Choroid plexus epithelial cell (primary cell): ENCODE results near the gene SPSB2.
"Not testable (repeated sequence)": the region's sequence is repeated elsewhere in the genome, so short reads cannot be mapped to it uniquely, and the experiment has no call there.

Experiments
- DNase-seq: peaks from one replicate; pipeline ENCODE4 v3.0.0-alpha.2; 2010; ENCODE audit warnings: low read depth
- H3K4me3 ChIP-seq: 2 replicates; pipeline ENCODE4 v1.5.1; 2011; ENCODE audit warnings: low read depth, mild to moderate bottlenecking, control low read depth, low read length, moderate library complexity
- TF ChIP-seq, protein P1 (sequence below): conservative IDR thresholded peaks from 2 replicates; pipeline ENCODE4 v1.5.1; 2011; ENCODE audit warnings: low read depth, mild to moderate bottlenecking, control low read depth, inconsistent platforms, low read length, moderate library complexity

Gene SPSB2

DNA sequence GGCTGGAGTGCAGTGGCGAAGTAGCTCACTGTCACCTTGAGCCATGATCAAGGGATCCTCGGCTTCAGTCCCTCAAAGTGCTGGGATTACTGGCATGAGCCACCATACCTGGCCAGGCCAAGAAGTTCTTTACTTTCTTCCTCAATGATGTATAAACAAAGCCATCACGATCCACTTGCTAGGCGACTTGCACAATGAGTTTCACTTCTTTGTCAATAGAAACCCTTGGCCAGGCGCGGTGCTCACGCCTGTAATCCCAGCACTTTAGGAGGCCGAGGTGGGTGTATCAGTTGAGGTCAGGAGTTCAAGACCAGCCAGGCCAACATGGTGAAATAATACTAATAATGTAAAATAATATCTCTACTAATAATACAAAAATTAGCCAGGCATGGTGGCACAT lies 14.4 kb upstream of the SPSB2 start:
- TF ChIP-seq, protein P1, sequence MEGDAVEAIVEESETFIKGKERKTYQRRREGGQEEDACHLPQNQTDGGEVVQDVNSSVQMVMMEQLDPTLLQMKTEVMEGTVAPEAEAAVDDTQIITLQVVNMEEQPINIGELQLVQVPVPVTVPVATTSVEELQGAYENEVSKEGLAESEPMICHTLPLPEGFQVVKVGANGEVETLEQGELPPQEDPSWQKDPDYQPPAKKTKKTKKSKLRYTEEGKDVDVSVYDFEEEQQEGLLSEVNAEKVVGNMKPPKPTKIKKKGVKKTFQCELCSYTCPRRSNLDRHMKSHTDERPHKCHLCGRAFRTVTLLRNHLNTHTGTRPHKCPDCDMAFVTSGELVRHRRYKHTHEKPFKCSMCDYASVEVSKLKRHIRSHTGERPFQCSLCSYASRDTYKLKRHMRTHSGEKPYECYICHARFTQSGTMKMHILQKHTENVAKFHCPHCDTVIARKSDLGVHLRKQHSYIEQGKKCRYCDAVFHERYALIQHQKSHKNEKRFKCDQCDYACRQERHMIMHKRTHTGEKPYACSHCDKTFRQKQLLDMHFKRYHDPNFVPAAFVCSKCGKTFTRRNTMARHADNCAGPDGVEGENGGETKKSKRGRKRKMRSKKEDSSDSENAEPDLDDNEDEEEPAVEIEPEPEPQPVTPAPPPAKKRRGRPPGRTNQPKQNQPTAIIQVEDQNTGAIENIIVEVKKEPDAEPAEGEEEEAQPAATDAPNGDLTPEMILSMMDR, result no peak
- H3K4me3 ChIP-seq, result no peak overlapping the region
- DNase-seq, result no peak

DNA sequence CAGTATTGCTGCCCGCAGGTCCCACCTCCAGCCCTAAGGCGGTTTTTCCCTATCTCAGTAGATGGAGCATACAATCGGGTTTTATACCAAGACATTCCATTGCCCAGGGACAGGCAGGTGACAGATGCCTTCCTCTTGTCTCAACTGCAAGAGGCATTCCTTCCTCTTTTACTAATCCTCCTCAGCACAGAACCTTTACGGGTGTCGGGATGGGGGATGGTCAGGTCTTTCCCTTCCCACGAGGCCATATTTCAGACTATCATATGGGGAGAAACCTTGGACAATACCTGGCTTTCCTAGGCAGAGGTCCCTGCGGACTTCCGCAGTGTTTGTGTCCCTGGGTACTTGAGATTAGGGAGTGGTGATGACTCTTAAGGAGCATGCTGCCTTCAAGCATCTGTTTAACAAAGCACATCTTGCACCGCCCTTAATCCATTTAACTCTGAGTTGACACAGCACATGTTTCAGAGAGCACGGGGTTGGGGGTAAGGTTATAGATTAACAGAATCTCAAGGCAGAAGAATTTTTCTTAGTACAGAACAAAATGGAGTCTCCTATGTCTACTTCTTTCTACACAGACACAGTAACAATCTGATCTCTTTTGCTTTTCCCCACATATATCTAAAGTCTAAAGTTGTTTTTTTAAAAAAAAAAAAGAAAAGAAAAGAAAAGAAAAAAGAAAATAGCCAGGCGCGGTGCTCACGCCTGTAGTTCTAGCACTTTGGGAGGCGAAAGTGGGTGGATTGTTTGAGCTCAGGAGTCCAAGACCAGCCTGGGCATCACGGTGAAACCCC lies 13.3 kb upstream of the SPSB2 start:
- DNase-seq, H3K4me3 ChIP-seq: not testable (repeated sequence)

DNA sequence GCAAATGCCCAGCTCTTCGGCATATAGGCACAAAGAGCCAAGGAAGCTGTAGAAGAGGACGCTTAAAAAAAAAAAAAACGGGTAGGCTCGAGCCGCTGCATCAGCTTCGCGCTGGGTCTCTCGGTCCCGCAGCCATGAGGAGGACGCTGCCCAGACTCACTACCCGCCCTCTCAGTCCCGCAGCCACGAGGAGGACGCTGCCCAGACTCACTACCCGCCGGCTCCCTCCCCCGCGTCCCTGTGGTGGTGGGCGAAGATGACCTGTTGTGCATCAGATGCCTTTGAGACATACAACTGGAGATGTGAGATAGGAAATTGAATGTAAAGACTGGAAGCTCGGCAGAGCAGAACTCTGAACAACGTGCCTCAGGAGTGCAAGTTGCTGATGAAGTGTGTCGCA lies 11.4 kb upstream of the SPSB2 start:
- no peak overlapping the region for H3K4me3 ChIP-seq
- TF ChIP-seq, protein P1, result no peak
- no peak for DNase-seq

DNA sequence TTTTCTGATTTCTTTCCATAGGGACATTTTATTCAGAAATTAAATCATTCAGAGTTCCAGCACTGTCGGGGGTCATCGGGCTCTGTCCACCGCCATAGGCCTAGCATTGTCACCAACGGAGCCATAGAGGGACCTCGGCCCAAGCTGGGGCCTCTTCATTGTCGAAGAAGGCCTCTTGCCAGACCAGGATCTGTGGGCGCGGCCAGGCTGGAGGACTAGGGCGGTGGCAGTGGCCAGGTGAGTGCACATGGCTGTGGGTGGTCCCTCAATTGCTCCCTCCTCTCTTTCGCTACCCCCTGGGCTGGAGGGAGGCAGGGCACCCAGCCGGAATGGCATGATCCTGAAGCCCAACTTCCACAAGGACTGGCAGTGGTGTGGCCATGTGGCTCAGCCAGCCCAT lies 10.6 kb upstream of the SPSB2 start:
- no peak for DNase-seq
- no peak overlapping the region for H3K4me3 ChIP-seq
- TF ChIP-seq, protein P1, result no peak

DNA sequence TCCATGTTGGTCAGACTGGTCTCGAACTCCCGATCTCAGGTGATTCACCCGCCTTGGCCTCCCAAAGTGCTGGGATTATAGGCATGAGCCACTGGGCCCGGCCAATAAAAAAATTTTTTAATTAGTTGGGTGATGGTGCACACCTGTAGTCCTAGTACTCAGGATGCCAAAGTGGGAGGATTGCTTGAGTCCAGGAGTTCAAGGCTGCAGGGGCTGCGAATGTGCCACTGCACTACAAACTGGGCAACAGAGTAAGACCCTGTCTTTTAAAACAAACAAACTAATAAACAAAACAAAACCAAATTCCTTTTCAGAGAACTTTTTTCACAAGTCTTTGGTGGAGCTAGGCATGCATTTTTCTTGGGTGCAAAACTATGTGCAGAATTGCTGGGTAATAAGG lies 10.1 kb upstream of the SPSB2 start:
- H3K4me3 ChIP-seq, result no peak overlapping the region

DNA sequence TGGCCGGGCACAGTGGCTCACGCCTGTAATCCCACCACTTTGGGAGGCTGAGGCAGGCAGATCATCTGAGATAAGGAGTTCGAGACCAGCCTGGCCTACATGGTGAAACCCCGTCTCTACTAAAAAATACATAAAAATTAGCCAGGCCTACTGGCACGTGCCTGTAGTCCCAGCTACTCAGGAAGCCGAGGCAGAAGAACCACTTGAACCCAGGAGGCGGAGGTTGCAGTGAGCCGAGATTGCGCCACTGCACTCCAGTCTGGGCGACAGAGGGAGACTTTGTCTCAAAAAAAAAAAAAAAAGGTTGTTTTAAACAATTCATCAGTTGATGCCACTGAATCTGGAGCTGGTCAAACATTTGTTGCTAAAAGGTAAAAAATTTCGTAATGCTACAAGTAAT lies 6.7 kb upstream of the SPSB2 start:
- H3K4me3 ChIP-seq, DNase-seq: not testable (repeated sequence)

More for the DNA sequence above, 10.1 kb upstream of the SPSB2 start:
- no peak for DNase-seq
- TF ChIP-seq, protein P1, result no peak

DNA sequence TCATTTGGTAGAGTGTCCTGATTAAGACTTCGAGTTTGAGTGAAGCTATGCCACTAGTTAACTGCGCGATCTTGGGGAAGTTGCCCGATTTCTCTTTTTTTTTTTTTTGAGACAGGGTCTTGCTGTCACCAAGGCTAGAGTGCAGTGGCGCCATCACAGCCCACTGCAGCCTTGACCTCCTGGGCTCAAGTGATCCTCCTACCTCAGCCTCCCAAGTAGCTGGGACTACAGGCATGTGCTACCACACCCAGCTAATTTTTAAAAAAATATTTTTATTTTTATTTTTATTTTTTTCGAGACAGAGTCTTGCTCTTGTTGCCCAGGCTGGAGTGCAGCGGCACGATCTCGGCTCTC lies 889 bp upstream of the SPSB2 start:
- not testable (repeated sequence) for DNase-seq
- peak overlapping the region; percentile 81 for H3K4me3 ChIP-seq

DNA sequence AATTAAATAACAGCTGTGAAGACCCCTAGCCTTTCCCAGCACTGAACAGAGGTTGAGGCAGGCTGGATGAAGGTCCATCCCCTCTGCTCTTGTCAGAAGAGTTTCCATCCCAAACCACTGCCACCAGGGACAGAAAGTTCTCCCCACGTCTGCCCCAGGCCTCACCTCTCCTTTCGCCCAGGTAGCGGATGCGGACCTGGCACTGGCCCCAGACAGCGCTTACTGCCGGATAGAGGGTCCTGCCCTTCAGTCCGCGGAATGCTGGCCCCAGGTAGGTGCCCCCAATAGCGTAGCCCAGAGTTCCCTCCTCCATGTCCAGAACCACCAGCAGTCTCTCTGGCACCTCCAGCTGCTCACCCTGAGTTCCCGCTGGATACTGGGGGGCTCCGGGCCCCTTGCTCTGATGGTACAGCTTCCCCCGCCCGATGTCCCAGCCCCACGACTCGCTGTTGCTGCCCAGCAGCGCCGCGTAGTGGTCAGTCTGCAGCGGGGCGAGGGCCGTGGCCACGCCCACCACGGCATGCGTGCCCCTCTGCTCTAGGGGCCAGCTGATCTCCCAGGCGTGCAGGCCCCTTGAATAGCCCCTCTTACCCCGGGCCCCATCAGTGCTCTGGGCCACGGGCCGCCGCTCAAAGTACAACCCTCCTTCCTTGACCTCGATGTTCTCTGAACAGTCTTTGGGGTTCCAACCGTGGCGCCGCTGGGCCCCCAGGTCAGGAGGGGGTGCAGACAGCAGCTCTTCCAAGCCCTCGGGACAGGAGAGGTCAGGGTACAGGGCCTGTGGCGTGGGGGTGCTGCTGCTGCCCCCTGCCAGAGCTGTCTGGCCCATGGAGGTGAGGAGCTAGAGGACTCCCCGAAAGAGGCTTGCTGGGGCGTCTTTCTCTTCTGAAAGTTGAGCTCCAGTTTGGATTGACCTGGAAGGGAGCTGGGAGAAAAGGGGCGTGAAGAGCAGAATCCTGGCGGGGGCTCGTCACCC lies 742 bp downstream of the SPSB2 start:
- DNase-seq, result peak; percentile 77
- H3K4me3 ChIP-seq, result peak overlapping the region; percentile 81
- TF ChIP-seq, protein P1, result peak; percentile 92
